HFFc6 (cell line): ENCODE data around the gene CGNL1. TPM values are rescaled to one million over a fixed set of nuclear protein-coding genes. Genes with fewer than 3 reads are reported as not detected.
A peak's percentile ranks its signal among the peaks of the same experiment; 100 is the strongest.

Source experiments
- DNase-seq: peaks from one replicate; pipeline ENCODE4 v3.0.0-alpha.2; 2018
- H3K27ac Mint-ChIP-seq: 2 replicates; pipeline ENCODE4 v1.8.0; 2020; ENCODE audit warnings: mild to moderate bottlenecking, mixed read lengths
- H3K27me3 Mint-ChIP-seq: 2 replicates; pipeline ENCODE4 v1.8.0; 2021; ENCODE audit warnings: mild to moderate bottlenecking, moderate library complexity, mixed read lengths; ENCODE audit not compliant: insufficient read depth
- H3K36me3 Mint-ChIP-seq: 2 replicates; pipeline ENCODE4 v1.8.0; 2021; ENCODE audit warnings: low read depth, mixed read lengths
- H3K4me1 Mint-ChIP-seq: 2 replicates; pipeline ENCODE4 v1.8.0; 2020; ENCODE audit warnings: low read depth, mixed read lengths
- H3K4me3 Mint-ChIP-seq: 2 replicates; pipeline ENCODE4 v1.8.0; 2020; ENCODE audit warnings: mild to moderate bottlenecking, moderate library complexity, mixed read lengths
- H3K9me3 Mint-ChIP-seq: 2 replicates; pipeline ENCODE4 v1.8.0; 2020; ENCODE audit warnings: mild to moderate bottlenecking, mixed read lengths
- total RNA-seq, 6 experiments: library from RNA; stranded (reverse); fragmentation: NEBNext Ultra II Directional; extraction: Animal tissue kit (Norgen Biotek cat#: 25700); gene quantifications; 2 replicates in 1 of 6; 3 replicates in 5 of 6; pipeline ENCODE4 v1.2.3, GENCODE V29; 2021
- TF ChIP-seq, protein P1 (sequence below): fragments of 200-600 bp; sonication (generic); IDR thresholded peaks from 2 replicates; pipeline ENCODE4 v1.5.0; 2021; ENCODE audit warnings: antibody characterized with exemption, mild to moderate bottlenecking

CGNL1 gene
- total RNA-seq, 6 experiments from 2014 or later = 0.05 to 0.20 (median 0.10) TPM; not detected in 2

DNA sequence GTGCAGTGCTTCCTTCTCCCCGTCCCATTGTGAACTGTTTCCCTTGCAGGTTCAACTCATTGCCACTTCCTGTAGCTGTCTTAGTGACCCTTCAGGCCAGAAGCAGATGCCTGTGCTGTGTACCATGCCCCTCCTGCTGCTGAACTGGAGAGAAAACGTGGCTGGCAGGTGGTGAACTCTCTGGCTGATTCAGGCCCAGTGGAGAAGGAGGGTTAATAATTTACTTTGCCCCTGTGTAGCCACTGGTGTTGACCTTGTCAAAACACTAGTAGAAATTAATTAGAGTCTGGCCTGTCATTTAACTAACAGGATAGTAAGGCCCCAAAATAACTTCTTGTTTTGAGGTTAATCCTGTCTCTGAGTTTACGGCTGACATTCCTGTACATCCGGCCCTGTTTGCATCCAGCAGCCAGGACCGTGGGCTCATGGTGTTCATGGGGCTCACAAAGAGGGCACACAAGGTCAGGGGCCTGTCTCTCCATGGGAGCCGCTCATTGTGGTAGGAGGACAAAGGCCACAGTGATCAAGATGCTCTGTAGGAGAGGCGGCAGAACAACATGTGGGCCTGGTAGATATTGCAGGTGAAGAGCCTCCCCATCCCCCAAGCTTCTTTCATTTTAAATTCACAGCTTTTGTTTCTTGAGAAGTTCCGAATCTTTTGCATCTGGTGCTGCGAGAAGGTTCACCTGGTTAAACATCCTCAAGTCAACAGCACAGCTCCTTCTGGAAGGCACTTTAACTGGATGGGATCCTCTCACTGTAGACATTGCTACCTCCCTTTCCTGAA is 101.6 kb downstream of the CGNL1 start:
- Mint-ChIP-seq H3K4me3 (no peak overlapping the region), H3K4me1 (peaks cover 43% of the 10 kb centered on the region), H3K36me3 (no peaks in the 10 kb centered on the region), H3K27ac (no peak overlapping the region), H3K27me3 (peaks cover 1% of the 10 kb centered on the region; the same call in 1 of the 2 replicates), H3K9me3 (no peaks in the 10 kb centered on the region)
- TF ChIP-seq, protein P1, sequence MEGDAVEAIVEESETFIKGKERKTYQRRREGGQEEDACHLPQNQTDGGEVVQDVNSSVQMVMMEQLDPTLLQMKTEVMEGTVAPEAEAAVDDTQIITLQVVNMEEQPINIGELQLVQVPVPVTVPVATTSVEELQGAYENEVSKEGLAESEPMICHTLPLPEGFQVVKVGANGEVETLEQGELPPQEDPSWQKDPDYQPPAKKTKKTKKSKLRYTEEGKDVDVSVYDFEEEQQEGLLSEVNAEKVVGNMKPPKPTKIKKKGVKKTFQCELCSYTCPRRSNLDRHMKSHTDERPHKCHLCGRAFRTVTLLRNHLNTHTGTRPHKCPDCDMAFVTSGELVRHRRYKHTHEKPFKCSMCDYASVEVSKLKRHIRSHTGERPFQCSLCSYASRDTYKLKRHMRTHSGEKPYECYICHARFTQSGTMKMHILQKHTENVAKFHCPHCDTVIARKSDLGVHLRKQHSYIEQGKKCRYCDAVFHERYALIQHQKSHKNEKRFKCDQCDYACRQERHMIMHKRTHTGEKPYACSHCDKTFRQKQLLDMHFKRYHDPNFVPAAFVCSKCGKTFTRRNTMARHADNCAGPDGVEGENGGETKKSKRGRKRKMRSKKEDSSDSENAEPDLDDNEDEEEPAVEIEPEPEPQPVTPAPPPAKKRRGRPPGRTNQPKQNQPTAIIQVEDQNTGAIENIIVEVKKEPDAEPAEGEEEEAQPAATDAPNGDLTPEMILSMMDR = no peak
- no peak for DNase-seq

DNA sequence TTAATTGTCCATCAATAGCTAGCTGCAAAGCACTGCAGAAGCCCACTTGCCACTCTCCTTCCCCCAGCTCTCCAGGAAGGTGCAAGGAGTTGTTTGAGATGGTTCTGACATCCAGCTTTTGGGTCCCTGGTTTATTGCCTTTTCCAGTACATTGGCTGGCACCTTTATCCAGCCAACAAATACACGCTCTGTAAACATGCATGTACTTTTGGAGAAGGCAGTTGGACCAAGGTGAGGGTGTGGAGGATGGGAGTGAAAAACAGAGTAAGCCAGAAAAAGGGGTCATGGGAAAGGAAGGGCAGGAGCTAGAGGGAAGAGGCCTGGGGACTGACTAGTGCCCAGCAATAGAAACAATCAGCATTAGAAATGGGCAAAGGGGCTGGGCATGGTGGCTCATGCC is 102.7 kb downstream of the CGNL1 start:
- TF ChIP-seq, protein P1 = no peak
- Mint-ChIP-seq H3K4me1 (peaks cover 36% of the 10 kb centered on the region), H3K27me3 (peaks cover 1% of the 10 kb centered on the region; the same call in 1 of the 2 replicates), H3K9me3 (no peaks in the 10 kb centered on the region), H3K36me3 (no peaks in the 10 kb centered on the region), H3K4me3 (no peak overlapping the region), H3K27ac (no peak overlapping the region)
- DNase-seq = no peak

DNA sequence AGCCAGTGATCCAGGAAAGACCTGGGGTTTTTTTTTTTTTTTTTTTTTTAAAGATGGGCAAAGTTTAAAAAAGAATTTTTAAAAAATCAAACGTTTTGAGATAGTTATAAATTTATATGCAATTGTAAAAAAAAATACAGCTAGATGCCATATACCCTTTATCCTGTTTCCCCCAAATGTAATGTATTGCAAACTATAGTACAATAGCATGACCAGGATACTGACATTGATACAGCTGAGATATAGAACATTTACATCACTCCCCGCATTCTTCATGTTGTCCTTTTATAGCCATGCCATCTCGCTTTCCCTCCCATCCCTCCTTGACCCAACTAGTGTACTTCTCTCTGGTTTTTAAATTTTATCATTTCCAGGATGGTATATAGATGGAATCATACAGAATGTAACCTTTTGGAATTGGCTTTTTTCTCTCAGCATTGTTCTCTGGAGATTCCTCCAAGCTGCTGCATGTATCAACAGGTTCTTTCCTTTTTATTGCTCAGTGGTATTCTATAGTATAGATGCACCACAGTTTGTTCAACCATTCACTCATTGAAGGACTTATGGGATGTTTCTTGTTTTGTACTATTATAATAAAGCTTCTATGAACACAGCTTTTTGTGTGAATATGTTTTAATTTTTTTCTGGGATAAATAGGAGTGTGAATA is 104.9 kb downstream of the CGNL1 start:
- H3K9me3 Mint-ChIP-seq = no peaks in the 10 kb centered on the region
- no peaks in the 10 kb centered on the region for H3K36me3 Mint-ChIP-seq
- no peak overlapping the region for H3K27ac Mint-ChIP-seq
- DNase-seq = no peak
- TF ChIP-seq, protein P1 = no peak
- no peak overlapping the region for H3K4me3 Mint-ChIP-seq
- peaks cover 3% of the 10 kb centered on the region; the same call in 1 of the 2 replicates for H3K27me3 Mint-ChIP-seq
- H3K4me1 Mint-ChIP-seq = peaks cover 46% of the 10 kb centered on the region

DNA sequence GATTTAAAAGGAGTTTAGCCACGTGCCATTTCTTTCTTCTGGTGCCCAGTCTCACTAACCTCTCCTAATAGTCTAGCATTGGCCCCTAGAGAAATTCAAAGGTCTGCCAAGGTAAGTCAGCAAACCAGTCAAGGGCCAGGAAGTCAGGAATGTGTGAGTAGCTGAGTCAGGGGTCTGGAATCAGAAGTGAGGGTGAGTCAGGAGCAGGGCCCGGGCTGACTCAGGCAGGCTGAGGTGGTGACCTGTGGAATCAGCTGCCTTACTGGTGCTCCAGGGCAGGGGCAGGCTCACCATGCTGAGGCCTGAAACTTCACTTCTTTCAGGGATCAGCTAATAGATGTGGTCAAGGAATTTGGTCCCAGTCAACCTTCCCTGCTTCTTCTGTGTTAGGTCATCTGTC is 109.6 kb downstream of the CGNL1 start:
- Mint-ChIP-seq H3K9me3 (no peaks in the 10 kb centered on the region), H3K27ac (peak overlapping the region; percentile 75), H3K27me3 (peaks cover 2% of the 10 kb centered on the region; the same call in 1 of the 2 replicates), H3K4me1 (peaks cover 38% of the 10 kb centered on the region), H3K4me3 (peak overlapping the region; percentile 52), H3K36me3 (no peaks in the 10 kb centered on the region)
- DNase-seq = peak; percentile 76
- TF ChIP-seq, protein P1 = no peak

DNA sequence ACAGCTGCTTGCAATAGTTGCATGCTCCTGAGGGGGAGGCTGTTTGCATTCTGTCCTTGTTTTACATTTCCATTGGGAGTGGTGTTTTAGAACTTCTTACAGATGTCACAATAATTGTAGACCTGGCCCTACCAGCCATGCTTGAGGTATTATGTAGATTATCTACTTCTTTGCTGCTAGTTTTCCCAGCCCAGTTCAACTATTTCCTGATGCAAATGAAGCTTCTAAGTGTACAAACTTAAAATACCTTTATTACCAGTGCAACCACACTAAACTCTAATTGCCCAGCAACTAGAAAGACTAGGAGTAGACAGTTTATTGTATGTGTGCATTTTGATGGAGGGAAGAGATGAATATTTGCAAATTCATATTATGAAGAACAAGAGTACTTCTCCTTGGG is 110.5 kb downstream of the CGNL1 start:
- H3K27me3 Mint-ChIP-seq = peaks cover 4% of the 10 kb centered on the region; the same call in 1 of the 2 replicates
- peaks cover 37% of the 10 kb centered on the region for H3K4me1 Mint-ChIP-seq
- no peaks in the 10 kb centered on the region for H3K36me3 Mint-ChIP-seq
- TF ChIP-seq, protein P1 = no peak
- no peak overlapping the region for H3K4me3 Mint-ChIP-seq
- H3K9me3 Mint-ChIP-seq = no peaks in the 10 kb centered on the region
- no peak for DNase-seq
- no peak overlapping the region for H3K27ac Mint-ChIP-seq
